ENCODE data around the gene FTSJ3. TPM values are rescaled to one million over a fixed set of nuclear protein-coding genes. Genes with fewer than 3 reads are reported as not detected.

Gene FTSJ3
- total and polyA plus RNA-seq, 2 of the 13 experiments (the other 11 are each of a cell fraction or from before 2014, with no cell fraction given) = 26.0 to 64.2 TPM

- TF ChIP-seq ZNF841 (CRISPR knock-in tag; IDR thresholded peaks at IDR 0.05; ENCODE audit: borderline replicate concordance) = peak; percentile 87; the same call in 1 of the 2 replicates
- TF ChIP-seq REST (IDR thresholded peaks at IDR 0.05; ENCODE audit: borderline replicate concordance in 1 of 2, low read depth in 1 of 2, low read length in 2 of 2) = peak in 1 of 2 experiments; percentile 78; a peak in 2 of 4 replicates
- TF ChIP-seq ZNF350 (CRISPR knock-in tag; IDR thresholded peaks at IDR 0.05; ENCODE audit: borderline replicate concordance, low read depth) = peak; percentile 96
- no peak for TF ChIP-seq ZNF468 (CRISPR knock-in tag; IDR thresholded peaks at IDR 0.05)
- TF ChIP-seq NR3C1 (CRISPR knock-in tag; IDR thresholded peaks at IDR 0.05) = 0 out of 2 replicates have a peak, but pooled peaks have one; percentile 56
- peak; percentile 98 for TF ChIP-seq ERF (CRISPR knock-in tag; IDR thresholded peaks at IDR 0.05)
- peak; percentile 73 for TF ChIP-seq ZNF557 (CRISPR knock-in tag; IDR thresholded peaks at IDR 0.05)
- peak; percentile 51; the same call in 1 of the 2 replicates for TF ChIP-seq NR0B2 (CRISPR knock-in tag; IDR thresholded peaks at IDR 0.05)
- no peak for TF ChIP-seq NFIB (CRISPR knock-in tag; IDR thresholded peaks at IDR 0.05; ENCODE audit: borderline replicate concordance)
- peak; percentile 100 for TF ChIP-seq ZBED4 (CRISPR knock-in tag; IDR thresholded peaks at IDR 0.05; ENCODE audit: borderline replicate concordance)
- peak; percentile 91; the same call in 1 of the 2 replicates for TF ChIP-seq KLF9 (CRISPR knock-in tag; IDR thresholded peaks at IDR 0.05; ENCODE audit: low read depth)
- peak; percentile 98 for TF ChIP-seq RXRA (CRISPR knock-in tag; IDR thresholded peaks at IDR 0.05)
- peak; percentile 92 for TF ChIP-seq ZMAT3 (CRISPR knock-in tag; conservative IDR thresholded peaks at IDR 0.05)
- TF ChIP-seq CSRNP1 (CRISPR knock-in tag; IDR thresholded peaks at IDR 0.05) = peak; percentile 99
- peak; percentile 80; the same call in 1 of the 2 replicates for TF ChIP-seq ZFP36L2 (CRISPR knock-in tag; IDR thresholded peaks at IDR 0.05)
- TF ChIP-seq KDM2A (CRISPR knock-in tag; IDR thresholded peaks at IDR 0.05; ENCODE audit: borderline replicate concordance, low read depth) = peak; percentile 96
- 0 out of 2 replicates have a peak, but pooled peaks have one; percentile 11 for TF ChIP-seq NFE2L2 (IDR thresholded peaks at IDR 0.05; ENCODE audit: low read length)
- TF ChIP-seq SMC3 (IDR thresholded peaks at IDR 0.05; ENCODE audit: low read length) = no peak; the same call in 1 of the 2 replicates
- TF ChIP-seq ZNF24 (IDR thresholded peaks at IDR 0.05) = peak; percentile 86
Measured at GRCh38 chr17:63842540-63843386, 15.3 kb upstream of the FTSJ3 start, which contains the start of gene SMARCD2 (continued).

All from HepG2 (cell line).